ENCODE data around the gene TBCK.

- TF ChIP-seq, protein P1, sequence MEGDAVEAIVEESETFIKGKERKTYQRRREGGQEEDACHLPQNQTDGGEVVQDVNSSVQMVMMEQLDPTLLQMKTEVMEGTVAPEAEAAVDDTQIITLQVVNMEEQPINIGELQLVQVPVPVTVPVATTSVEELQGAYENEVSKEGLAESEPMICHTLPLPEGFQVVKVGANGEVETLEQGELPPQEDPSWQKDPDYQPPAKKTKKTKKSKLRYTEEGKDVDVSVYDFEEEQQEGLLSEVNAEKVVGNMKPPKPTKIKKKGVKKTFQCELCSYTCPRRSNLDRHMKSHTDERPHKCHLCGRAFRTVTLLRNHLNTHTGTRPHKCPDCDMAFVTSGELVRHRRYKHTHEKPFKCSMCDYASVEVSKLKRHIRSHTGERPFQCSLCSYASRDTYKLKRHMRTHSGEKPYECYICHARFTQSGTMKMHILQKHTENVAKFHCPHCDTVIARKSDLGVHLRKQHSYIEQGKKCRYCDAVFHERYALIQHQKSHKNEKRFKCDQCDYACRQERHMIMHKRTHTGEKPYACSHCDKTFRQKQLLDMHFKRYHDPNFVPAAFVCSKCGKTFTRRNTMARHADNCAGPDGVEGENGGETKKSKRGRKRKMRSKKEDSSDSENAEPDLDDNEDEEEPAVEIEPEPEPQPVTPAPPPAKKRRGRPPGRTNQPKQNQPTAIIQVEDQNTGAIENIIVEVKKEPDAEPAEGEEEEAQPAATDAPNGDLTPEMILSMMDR (conservative IDR thresholded peaks at IDR 0.05; ENCODE audit: low read length) = no peak
- TF ChIP-seq EZH2phosphoT487 (IDR thresholded peaks at IDR 0.05; ENCODE audit: borderline replicate concordance) = no peak
Measured at GRCh38 chr4:106323119-106323518, 7.1 kb upstream of the TBCK start.

Data from Loucy (cell line).